GM18867 (cell line): ENCODE data around the gene EPHB1.

Experiments
- ATAC-seq: cut with Tn5 transposase; IDR thresholded peaks from one replicate; pipeline ENCODE4 v1.9.1; 2021; ENCODE audit warnings: mild to moderate bottlenecking, moderate library complexity; ENCODE audit not compliant: unreplicated experiment

The EPHB1 gene

GRCh38 chr3:134903837-134904236 is 108.8 kb downstream of the EPHB1 start:
- peak; percentile 42 for ATAC-seq

GRCh38 chr3:134904241-134904771 is 109.2 kb downstream of the EPHB1 start:
- ATAC-seq, result peak; percentile 96

GRCh38 chr3:134904776-134905646 is 110.0 kb downstream of the EPHB1 start:
- ATAC-seq, result peak; percentile 23

- ATAC-seq, result no peak
Measured at GRCh38 chr3:134905647-134905935, 110.5 kb downstream of the EPHB1 start.

- no peak for ATAC-seq
Measured at GRCh38 chr3:134908271-134908670, 113.2 kb downstream of the EPHB1 start.

- no peak for ATAC-seq
Measured at GRCh38 chr3:134910026-134910425, 115.0 kb downstream of the EPHB1 start.

- ATAC-seq, result no peak
Measured at GRCh38 chr3:134911586-134912548, 116.8 kb downstream of the EPHB1 start.

- ATAC-seq, result no peak
Measured at GRCh38 chr3:134916276-134916961, 121.4 kb downstream of the EPHB1 start.

- ATAC-seq, result no peak
Measured at GRCh38 chr3:134917631-134918030, 122.6 kb downstream of the EPHB1 start.

GRCh38 chr3:134918441-134918840 is 123.4 kb downstream of the EPHB1 start:
- peak; percentile 94 for ATAC-seq

GRCh38 chr3:134922101-134922500 is 127.0 kb downstream of the EPHB1 start:
- ATAC-seq, result no peak

- no peak for ATAC-seq
Measured at GRCh38 chr3:134922866-134923265, 127.8 kb downstream of the EPHB1 start.

- no peak for ATAC-seq
Measured at GRCh38 chr3:134923286-134923685, 128.2 kb downstream of the EPHB1 start.

- ATAC-seq, result no peak
Measured at GRCh38 chr3:134927599-134927998, 132.5 kb downstream of the EPHB1 start.

- ATAC-seq, result no peak
Measured at GRCh38 chr3:134928392-134928791, 133.3 kb downstream of the EPHB1 start.

- no peak for ATAC-seq
Measured at GRCh38 chr3:134928819-134929218, 133.8 kb downstream of the EPHB1 start.

- ATAC-seq, result peak; percentile 81
Measured at GRCh38 chr3:134929976-134930375, 134.9 kb downstream of the EPHB1 start.

GRCh38 chr3:134931045-134931785 is 136.2 kb downstream of the EPHB1 start:
- ATAC-seq, result no peak

GRCh38 chr3:134932035-134932434 is 137.0 kb downstream of the EPHB1 start:
- no peak for ATAC-seq

- no peak for ATAC-seq
Measured at GRCh38 chr3:134933997-134934396, 138.9 kb downstream of the EPHB1 start.
